K562 treated with DMSO at 1 percent for 24 hours (cell line): Measurements from ENCODE around the gene CCDC148. TPM values are rescaled to one million over a fixed set of nuclear protein-coding genes. Genes with fewer than 3 reads are reported as not detected.

Experiments
- total RNA-seq: library from RNA; unstranded; fragments of 300-600 nt; gene quantifications from 2 replicates; pipeline ENCODE4 v1.2.3, GENCODE V29; 2022; ENCODE audit warnings: low read depth; ENCODE audit not compliant: insufficient read depth

Gene CCDC148
- 0.22 and 0.82 TPM in 2 replicates for total RNA-seq

GRCh38 chr2:158456309-158457066 is at the start of gene CCDC148, which contains the start of gene PKP4:
Gene CCDC148, minus strand, starts transcription at chr2:158456753. Its CDS starts 314 bp downstream, at chr2:158456439.
Gene PKP4, plus strand, starts transcription at chr2:158456952. Its CDS starts 76,233 bp downstream, at chr2:158533185.

Other genes with a start within 250 kb of the CCDC148 start
- gene PKP4, start 199 bp upstream of the CCDC148 start, total RNA-seq: 45.3 and 46.7 TPM in 2 replicates